Lower leg skin (tissue), 4 donors: ENCODE measurements around the gene NCAPD3. TPM values are rescaled to one million over a fixed set of nuclear protein-coding genes. Genes with fewer than 3 reads are reported as not detected.

Experiments
- DNase-seq, 2 donors: peaks; one replicate each; pipeline ENCODE4 v3.0.0-alpha.2; 2019; ENCODE audit warnings: low spot score in 2 of 2
- H3K4me3 ChIP-seq: fragments of 200-600 bp; sonication (generic); 2 replicates; pipeline ENCODE4 v1.5.1; 2017; ENCODE audit warnings: mild to moderate bottlenecking, low read depth; ENCODE audit not compliant: poor library complexity, severe bottlenecking
- POLR2A ChIP-seq, 2 donors: fragments of 450-650 bp; IDR thresholded peaks; one replicate each; pipeline ENCODE4 v1.6.1; 2016 to 2017; ENCODE audit warnings: antibody characterized with exemption in 2 of 2, mild to moderate bottlenecking in 1 of 2, moderate library complexity in 1 of 2
- WGBS, 2 donors: methylation state at CpG; one replicate each; pipeline ENCODE4 v1.1.5; 2018; 5-methylcytosine and 5-hydroxymethylcytosine counted together
- intact Hi-C: fragments of 100-400 bp; cut with DNase I; formaldehyde crosslinking; loops from one replicate; pipeline ENCODE4 v1.15.0; 2023; ENCODE audit warnings: low total_unique reads
- total RNA-seq, 4 donors: library from RNA; depleted of rRNA; stranded (reverse); fragments of >200 nt; gene quantifications; one replicate each; pipeline ENCODE4 v1.1.0, GENCODE V29; 2016
- TF ChIP-seq, protein P1 (sequence below), 3 donors: fragments of 450-650 bp; IDR thresholded peaks; one replicate each; pipeline ENCODE4 v1.5.1; 2016; ENCODE audit warnings: antibody characterized with exemption in 3 of 3, mild to moderate bottlenecking in 3 of 3, moderate library complexity in 2 of 3

Gene NCAPD3
- total RNA-seq, 4 donors from 2014 or later = 10.7 to 24.7 (median 20.3) TPM

DNA sequence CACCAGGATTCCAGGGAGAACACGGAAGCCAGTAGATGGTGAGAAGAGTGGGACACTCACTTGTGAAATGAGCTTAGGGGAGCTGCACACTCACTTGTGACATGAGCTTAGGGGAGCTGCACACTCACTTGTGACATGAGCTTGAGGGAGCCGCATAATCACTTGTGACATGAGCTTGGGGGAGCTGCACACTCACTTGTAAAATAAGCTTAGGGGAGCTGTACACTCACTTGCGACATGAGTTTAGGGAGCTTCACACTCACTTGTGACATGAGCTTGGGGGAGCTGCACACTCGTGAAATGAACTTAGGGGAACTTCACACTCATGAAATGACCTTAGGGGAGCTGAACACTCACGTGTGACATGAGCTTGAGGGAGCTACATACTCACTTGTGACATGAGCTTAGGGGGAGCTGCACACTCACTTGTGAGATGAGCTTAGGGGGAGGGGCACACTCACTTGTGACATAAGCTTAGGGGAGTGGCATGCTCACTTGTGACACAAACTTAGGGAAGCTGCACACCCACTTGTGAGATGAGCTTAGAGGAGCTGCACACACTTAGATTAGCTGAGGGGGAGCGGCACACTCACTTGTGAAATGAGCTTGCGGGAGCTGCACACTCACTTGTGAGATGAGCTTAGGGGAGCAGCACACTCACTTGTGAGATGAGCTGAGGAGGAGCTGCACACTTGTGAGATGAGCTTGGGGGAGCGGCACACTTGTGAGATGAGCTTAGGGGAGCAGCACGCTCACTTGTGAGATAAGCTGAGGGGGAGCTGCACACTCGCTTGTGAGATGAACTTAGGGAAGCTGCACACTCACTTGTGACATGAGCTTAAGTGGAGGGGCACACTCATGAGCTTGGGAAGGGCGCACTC lies 59.0 kb downstream of the NCAPD3 start:
- H3K4me3 ChIP-seq = no peak overlapping the region
- no peak for DNase-seq
- WGBS, 2 donors = 92 to 94% methylated on average over 11 of the region's 11 CpGs
- intact Hi-C loops = no loop called here
- no peak for TF ChIP-seq POLR2A (IDR thresholded peaks at IDR 0.05)
- TF ChIP-seq, protein P1, sequence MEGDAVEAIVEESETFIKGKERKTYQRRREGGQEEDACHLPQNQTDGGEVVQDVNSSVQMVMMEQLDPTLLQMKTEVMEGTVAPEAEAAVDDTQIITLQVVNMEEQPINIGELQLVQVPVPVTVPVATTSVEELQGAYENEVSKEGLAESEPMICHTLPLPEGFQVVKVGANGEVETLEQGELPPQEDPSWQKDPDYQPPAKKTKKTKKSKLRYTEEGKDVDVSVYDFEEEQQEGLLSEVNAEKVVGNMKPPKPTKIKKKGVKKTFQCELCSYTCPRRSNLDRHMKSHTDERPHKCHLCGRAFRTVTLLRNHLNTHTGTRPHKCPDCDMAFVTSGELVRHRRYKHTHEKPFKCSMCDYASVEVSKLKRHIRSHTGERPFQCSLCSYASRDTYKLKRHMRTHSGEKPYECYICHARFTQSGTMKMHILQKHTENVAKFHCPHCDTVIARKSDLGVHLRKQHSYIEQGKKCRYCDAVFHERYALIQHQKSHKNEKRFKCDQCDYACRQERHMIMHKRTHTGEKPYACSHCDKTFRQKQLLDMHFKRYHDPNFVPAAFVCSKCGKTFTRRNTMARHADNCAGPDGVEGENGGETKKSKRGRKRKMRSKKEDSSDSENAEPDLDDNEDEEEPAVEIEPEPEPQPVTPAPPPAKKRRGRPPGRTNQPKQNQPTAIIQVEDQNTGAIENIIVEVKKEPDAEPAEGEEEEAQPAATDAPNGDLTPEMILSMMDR (IDR thresholded peaks at IDR 0.05) = no peak

DNA sequence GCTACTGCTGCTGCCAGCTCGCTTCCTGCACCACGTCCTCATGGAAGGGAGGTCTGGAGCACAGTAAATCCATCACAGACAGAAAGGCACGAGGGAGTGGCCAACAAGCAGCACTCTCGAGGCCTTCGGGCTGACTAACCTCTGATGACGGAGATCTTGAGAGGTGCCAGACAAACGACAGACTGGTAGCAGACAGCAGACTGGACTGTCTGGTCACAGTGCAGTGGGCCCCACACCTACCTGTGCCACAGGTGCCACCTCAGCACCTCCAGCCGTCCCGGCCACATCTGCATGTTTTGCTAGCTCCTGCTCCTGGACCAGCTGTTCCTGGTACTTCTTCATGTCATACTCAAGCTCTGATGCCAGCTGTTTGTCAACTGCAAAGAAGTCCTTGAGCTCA lies 64.1 kb downstream of the NCAPD3 start:
- WGBS, 2 donors = 91 to 96% methylated on average over 9 of the region's 9 CpGs
- intact Hi-C loops = no loop called here
- TF ChIP-seq, protein P1 (IDR thresholded peaks at IDR 0.05) = no peak
- no peak for TF ChIP-seq POLR2A (IDR thresholded peaks at IDR 0.05)
- DNase-seq = no peak
- no peak overlapping the region for H3K4me3 ChIP-seq

DNA sequence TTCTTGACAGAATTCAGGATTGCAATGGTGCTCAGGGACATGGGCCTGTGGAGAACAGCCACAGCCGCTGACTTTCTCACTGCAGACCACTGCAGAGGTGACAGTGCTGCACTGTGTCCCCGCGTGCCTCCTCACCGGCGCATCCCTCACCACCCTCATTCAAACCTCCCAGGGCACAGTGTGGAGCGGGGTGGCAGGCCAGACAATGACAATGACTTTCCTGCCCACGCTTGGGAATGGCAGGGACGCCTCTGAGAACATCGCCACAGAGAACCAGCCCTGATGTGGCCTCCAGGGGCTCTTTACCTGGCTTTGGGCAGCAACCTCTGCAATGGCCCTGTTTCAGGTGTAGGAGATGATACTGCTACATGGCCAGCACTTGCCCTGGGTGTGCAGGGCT lies 65.7 kb downstream of the NCAPD3 start:
- no peak overlapping the region for H3K4me3 ChIP-seq
- intact Hi-C loops = no loop called here
- no peak for TF ChIP-seq POLR2A (IDR thresholded peaks at IDR 0.05)
- TF ChIP-seq, protein P1 (IDR thresholded peaks at IDR 0.05) = no peak
- no peak for DNase-seq
- 95 to 99% methylated on average over 9 of the region's 9 CpGs for WGBS, 2 donors

DNA sequence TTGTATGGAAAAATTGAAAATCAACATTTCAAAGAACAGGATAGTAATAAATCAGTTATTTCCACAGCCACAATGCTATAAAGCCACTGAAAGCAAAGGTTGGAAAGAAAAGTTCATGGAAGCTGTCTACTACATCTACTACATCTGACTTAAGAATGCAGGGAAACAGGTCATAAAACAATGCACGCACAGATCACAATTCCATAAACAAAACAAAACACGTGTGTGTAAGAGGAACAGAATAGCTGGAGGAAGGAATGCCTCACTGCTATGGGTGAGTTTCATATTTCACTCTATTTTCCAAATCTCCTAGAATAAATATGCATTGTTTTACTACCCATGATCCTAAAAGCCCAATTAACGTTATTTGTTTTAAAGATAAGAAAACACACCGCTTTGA lies 66.3 kb downstream of the NCAPD3 start:
- H3K4me3 ChIP-seq = no peak overlapping the region
- intact Hi-C loops = no loop called here
- 75 to 76% methylated on average over 4 of the region's 4 CpGs for WGBS, 2 donors
- DNase-seq = no peak
- no peak for TF ChIP-seq POLR2A (IDR thresholded peaks at IDR 0.05)
- TF ChIP-seq, protein P1 (IDR thresholded peaks at IDR 0.05) = no peak

DNA sequence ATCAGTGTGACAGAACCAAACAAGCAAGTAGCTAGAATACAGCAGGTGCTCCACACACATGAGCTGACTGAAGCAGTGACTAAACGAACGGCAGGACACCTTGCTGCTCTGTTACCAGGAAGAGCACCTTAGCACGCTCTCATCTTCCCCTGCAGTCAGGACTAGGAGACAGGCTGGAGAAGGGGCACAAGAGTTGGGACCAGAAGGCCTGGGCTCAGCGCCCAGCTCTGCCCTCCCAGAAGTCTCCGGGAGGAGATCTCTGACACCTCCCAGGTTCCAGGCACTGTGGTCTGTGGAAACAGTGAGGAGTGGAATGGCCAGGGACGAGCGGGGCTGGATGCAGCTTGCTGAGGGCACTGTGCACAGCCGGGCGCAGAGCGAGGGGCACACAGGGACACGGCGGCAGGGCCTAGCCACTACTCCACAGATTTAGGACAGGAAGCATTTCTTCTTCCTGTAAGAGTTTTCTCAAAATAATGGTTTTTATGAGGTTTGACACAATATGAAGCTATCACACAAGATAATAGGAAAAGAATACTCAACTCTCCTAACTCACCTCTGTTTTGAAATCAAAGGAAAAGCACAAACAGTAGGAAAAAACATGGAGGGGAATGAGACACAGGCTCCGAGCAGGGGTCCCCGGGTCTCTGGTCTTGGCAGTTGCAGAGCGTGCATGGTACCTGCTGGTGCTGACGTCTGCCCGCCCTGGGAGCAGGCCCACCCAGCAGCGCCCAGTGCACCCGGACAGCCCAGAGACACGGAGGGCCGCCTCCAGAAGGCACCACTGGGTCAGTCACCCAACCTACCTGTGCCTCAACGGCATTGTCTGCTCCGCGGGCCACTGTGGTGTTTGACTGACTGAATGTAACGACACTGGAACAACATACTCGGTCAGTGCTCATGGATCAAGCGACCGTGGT lies 67.6 kb downstream of the NCAPD3 start:
- no peak overlapping the region for H3K4me3 ChIP-seq
- intact Hi-C loops = no loop called here
- TF ChIP-seq, protein P1 (IDR thresholded peaks at IDR 0.05) = no peak
- TF ChIP-seq POLR2A (IDR thresholded peaks at IDR 0.05) = no peak
- 92 to 94% methylated on average over 23 to 28 of the region's 28 CpGs for WGBS, 2 donors
- DNase-seq = no peak
